Stimulated activated CD8-positive, alpha-beta memory T cell treated with anti-CD3 and anti-CD28 coated beads, Interleukin-7, amount 100 ng/mL, for 4 hours (primary cell): ENCODE data around the gene CRTC1.

ENCODE experiments used
- DNase-seq, 2 donors: peaks; one replicate each; pipeline ENCODE4 v3.0.0-alpha.2; 2020; ENCODE audit warnings: low read depth in 2 of 2

CRTC1 gene

GRCh38 chr19:18782559-18783225 is 99.2 kb downstream of the CRTC1 start:
- DNase-seq: no peak

- DNase-seq: no peak
These were observed 100.7 kb downstream of the CRTC1 start for GRCh38 chr19:18783958-18784785.

- DNase-seq: no peak
These were observed 101.3 kb downstream of the CRTC1 start for GRCh38 chr19:18784786-18785120.

- peak; percentile 29 to 45 for DNase-seq
These were observed 102.0 kb downstream of the CRTC1 start for GRCh38 chr19:18785179-18786124.

- DNase-seq: no peak
These were observed 105.3 kb downstream of the CRTC1 start for GRCh38 chr19:18788529-18789421.

- no peak for DNase-seq
These were observed 106.0 kb downstream of the CRTC1 start for GRCh38 chr19:18789422-18789869.

- DNase-seq: no peak
These were observed 106.5 kb downstream of the CRTC1 start for GRCh38 chr19:18789883-18790565.

GRCh38 chr19:18790566-18791314 is 107.3 kb downstream of the CRTC1 start, which contains the start of gene COMP:
Gene COMP, minus strand, starts transcription at chr19:18791305. Its CDS starts 36 bp downstream, at chr19:18791269.
- DNase-seq: no peak

- no peak for DNase-seq
These were observed 107.8 kb downstream of the CRTC1 start for GRCh38 chr19:18791315-18791678.

GRCh38 chr19:18792661-18793060 is 109.2 kb downstream of the CRTC1 start:
- DNase-seq: no peak

GRCh38 chr19:18793144-18794028 is 109.9 kb downstream of the CRTC1 start:
- no peak for DNase-seq

- DNase-seq: no peak
These were observed 110.5 kb downstream of the CRTC1 start for GRCh38 chr19:18794029-18794313.

GRCh38 chr19:18794692-18795091 is 111.2 kb downstream of the CRTC1 start:
- no peak for DNase-seq

GRCh38 chr19:18795540-18795939 is 112.1 kb downstream of the CRTC1 start:
- DNase-seq: no peak

GRCh38 chr19:18796239-18796638 is 112.8 kb downstream of the CRTC1 start:
- DNase-seq: no peak

GRCh38 chr19:18798384-18799352 is 115.2 kb downstream of the CRTC1 start:
- DNase-seq: no peak

- no peak for DNase-seq
These were observed 116.0 kb downstream of the CRTC1 start for GRCh38 chr19:18799389-18799970.
